SK-N-DZ (cell line): ENCODE results near the gene ARHGEF19.
A peak's percentile ranks its signal among the peaks of the same experiment; 100 is the strongest.
"Not testable (repeated sequence)": the region's sequence is repeated elsewhere in the genome, so short reads cannot be mapped to it uniquely, and the experiment has no call there.

Experiments
- DNase-seq: peaks from one replicate; pipeline ENCODE4 v3.0.0-alpha.2; 2015; ENCODE audit warnings: low spot score

ARHGEF19 gene

DNA sequence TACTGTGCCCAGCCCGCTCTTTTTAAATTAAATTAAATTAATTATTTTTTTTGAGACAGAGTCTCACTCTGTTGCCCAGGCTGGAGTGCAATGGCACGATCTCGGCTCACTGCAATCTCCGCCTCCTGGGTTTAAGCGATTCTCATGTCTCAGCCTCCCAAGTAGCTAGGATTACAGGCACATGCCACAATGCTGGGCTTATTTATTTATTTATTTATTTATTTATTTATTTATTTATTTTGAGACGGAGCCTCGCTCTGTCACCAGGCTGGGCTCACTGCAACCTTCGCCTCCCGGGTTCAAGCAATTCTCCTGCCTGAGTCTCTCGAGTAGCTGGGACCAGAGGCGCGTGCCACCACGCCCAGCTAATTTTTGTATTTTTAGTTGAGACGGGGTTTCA lies 10.3 kb upstream of the ARHGEF19 start:
- not testable (repeated sequence) for DNase-seq

DNA sequence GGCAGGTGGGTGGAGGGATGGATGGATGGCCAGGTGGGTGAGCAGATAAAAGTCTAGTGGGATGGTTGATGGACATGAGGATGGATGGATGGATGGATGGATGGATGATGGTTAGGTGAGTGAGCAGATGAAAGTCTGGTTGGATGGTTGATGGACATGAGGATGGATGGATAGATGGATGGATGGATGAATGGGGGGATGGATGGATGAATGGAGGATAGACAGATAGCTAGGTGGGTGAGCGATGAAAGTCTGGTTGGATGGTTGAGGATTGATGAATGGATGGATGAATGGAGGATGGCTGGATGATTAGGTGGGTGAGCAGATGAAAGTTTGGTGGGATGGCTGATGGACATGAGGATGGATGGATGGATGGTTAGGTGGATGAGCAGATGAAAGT lies 9.0 kb upstream of the ARHGEF19 start:
- DNase-seq = no peak

DNA sequence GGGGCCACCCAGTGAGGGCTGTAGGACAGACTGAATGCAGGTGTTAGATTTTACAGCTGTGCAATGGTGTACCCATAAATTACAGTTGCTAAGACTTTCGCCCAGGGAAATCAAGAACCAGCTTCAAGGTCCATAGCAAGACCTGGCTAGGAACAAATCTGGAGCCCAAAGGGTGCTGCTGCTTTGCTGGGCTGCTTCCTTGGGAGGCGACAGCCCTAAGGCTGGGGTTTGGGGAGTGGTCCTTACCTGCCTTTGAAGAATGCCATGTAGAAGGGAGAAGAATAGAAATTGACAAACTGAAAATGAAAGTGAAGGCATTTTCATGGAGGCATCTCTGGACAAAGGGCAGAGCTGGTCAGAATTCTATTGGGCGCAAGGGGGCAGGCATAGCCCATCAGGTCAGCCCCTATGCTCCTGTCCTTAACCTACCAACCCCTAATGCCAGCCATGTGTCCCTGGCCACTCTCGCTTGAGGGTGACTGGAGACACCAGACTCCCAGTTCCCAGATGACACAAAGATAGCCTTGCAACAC lies 7.6 kb upstream of the ARHGEF19 start:
- no peak for DNase-seq

DNA sequence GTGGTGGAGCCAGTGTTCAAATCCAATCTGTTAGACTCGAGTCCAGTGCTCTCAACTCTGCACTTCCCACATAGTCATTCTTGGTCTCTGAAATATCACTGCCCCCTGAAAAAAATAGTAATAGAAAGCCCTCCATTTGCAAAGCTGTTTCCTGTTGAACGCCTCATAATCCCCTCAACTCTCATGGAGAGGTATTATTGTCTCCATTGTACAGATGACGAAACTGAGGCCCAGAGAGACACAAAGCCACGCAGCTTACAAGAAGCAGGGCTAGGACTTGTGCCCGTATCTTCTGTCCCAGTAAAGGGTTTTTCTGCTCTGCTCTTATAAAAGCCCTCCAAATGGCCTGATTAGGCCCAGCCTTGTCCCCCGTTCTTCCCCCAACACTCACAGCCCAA lies 6.2 kb upstream of the ARHGEF19 start:
- DNase-seq = no peak

DNA sequence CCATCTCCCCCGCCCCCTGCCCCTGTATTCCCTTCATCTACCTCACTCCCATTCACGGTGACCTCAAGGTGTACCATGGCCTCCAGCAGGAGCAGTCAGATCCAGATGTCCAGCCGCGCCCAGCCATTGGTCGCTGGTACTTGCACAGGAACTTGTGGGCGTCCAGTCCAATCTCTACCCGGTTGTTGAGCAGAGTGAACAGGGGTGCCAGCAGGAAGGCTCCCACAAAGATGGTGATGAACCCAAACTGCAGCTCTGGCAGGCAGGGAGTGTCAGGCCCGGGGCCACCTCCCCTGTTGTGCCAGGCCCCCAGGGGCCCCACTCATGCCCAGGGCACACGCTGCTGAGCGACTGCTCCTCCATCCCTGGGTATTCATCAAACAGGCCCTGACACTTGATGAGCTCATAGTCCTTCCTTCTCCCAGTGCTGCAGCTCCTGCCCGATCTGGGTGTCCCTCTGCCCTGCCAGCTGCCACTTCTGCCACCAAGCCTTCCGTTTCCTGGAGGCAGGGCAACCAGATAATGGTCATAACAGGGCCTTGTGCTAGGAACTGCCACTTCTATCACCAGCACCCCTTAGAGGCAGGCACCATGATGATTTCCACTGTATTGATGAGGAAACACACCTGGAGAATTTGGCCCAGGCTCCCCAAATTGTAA lies 5.7 kb upstream of the ARHGEF19 start:
- no peak for DNase-seq

DNA sequence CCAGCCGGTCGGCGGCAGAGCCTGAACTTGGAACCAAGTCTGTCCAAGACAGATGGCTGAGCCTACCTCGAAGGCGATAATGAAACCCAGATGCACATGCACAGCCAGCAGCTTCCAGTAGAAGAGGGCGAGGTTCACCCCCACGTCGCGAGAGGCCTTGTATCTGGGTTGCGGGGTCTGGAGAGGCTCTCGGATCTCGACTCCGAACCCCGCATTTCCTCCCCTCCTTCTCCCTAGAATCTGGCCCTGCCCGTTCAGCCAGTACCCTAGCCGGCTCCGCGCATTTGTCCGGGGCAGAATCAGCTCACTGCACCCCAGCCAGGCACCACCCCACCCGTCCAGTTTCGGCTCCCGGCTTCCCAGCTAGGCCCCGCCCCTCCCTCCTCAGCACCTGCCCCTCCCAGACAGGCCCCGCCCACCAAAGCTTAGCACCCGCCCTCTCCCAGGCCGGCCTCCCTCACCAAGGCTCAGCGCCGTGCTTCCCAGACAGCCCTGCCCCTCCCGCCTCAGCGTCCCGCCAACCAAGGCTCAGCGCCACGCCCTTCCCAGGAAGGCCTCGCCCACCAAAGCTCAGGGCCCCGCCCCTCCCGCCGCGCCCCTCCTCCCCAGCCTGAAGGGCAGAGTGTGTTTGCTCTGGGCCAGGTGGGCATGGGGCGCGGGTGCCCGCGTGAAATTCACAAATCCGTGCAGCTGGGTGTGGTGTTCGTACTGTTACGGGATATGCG lies 4.8 kb upstream of the ARHGEF19 start:
- peak; percentile 85 for DNase-seq

DNA sequence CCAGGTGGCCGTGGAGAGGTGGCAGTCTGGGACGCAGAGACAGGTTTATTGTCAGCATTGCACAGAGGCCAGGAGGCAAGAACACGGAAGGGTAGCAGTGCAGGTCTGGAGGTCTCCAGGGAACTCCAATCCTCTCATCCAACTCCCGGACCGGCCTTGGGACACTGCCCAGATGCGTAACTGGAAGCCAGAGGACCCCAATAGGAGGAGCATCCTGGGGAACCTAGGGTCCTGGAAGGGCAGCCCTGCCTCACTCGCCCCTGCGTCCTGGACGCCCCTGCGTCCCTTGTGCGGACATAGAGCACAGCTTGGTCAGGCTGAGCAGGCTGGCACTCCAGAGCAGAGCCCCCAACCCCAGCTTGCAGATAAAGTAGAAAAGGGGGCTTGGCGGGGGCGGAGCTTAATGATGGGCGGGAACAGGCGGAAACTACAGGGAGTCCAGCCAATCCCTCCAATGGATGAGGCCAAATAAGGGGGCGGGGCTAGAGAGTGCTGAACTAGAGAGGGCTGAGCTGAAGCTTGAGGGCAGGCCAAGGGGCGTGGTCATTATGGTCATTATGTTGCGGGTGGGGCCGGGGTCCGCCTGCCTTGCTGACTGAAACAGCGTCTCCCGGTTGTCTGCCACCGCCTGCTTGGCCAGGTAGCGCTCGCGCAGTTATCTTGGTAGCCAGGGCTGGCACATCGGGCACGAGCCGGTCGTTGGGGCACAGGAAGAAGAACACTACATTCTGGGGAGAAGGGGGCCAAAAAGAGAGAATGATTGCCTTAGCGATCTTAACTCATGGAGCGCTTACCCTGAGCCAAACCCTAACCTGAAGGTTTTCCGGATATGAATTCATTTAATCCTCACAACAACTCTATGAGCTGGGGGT lies 3.7 kb upstream of the ARHGEF19 start:
- peak; percentile 85 for DNase-seq

DNA sequence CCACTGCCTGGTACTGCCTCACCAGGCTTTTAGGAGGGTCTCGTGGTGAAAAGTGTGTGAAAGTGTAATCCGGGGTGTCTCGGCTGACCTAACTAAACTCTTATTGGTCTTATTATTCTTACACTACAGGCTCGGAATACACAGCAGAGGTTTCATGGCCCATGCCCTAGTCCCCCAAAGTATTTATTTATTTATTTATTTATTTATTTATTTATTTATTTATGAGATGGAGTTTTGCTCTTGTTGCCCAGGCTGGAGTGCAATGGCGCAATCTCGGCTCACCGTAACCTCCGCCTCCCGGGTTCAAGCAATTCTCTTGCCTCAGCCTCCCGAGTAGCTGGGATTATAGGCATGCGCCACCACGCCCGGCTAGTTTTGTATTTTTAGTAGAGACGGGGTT lies 2.8 kb upstream of the ARHGEF19 start:
- not testable (repeated sequence) for DNase-seq

DNA sequence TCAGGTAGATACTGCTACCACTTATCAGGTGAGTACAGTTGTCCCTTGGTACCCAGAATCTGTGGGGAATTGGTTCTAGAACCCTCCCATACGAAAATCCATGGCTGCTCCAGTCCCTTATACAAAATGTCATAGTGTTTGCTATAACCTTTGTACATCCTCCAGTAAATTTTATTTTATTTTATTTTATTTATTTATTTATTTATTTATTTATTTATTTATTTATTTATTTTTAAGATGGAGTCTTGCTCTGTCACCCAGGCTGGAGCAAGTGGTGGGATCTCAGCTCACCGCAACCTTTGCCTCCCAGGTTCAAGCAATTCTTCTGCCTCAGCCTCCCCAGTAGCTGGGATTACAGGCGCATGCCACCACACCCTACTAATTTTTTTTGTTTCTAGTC lies 1.1 kb upstream of the ARHGEF19 start:
- DNase-seq = not testable (repeated sequence)

DNA sequence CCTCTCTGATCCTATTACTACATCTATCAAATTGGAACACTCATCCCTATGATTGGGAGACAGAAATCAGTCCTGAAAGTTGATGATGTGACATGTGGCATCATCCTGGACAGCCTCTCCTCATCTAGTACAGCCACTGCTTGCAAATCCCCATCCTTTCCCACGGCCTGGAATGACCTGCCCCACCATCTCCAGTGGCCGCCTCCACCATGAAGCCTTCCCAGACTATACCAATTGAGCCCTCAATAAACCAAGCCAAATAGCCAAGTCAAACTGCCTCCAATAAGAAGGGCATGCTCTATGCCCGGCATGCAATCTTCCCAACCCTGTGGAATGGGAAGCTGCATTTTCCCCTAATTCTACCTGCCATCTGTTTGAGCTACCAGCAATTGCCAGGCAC lies 561 bp upstream of the ARHGEF19 start:
- no peak for DNase-seq

DNA sequence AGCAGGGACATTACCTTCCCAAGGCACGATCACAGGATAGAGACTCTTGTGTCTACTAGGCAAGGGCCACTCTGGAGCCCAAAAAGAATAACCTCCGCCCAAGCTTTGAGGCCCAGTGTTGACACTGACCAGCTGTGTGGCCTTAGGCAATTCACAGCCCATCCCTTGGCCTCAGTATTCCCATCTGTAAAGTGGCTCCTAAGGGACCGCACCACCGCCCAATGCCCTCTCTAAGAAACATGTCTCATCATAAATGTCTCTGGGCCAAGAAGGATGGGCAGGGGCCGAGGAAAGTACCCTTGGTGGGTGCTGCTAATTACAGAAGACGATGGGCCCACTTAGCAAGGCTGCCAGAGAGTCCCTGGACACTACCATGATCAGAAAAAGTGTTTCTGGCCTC lies 628 bp downstream of the ARHGEF19 start:
- no peak for DNase-seq

DNA sequence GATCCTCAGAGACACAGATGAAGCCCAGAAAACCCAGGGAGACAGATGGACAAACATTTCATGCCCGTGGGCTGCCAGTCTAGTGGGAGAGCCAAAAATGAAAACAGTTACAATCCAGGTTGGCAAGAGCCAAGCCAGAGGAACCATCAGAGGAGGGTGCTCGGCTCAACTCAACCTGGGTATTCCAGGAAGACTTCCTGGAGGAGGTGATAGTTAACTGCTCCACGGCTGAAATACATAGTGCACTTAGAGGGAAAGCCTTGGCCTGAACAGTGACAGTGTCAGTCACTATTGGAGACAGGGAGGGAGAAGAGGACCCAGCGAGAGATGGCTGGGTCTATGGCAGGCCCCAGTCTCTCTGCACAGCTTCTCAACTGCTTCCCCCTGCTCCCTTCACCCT lies 1.9 kb downstream of the ARHGEF19 start:
- no peak for DNase-seq

DNA sequence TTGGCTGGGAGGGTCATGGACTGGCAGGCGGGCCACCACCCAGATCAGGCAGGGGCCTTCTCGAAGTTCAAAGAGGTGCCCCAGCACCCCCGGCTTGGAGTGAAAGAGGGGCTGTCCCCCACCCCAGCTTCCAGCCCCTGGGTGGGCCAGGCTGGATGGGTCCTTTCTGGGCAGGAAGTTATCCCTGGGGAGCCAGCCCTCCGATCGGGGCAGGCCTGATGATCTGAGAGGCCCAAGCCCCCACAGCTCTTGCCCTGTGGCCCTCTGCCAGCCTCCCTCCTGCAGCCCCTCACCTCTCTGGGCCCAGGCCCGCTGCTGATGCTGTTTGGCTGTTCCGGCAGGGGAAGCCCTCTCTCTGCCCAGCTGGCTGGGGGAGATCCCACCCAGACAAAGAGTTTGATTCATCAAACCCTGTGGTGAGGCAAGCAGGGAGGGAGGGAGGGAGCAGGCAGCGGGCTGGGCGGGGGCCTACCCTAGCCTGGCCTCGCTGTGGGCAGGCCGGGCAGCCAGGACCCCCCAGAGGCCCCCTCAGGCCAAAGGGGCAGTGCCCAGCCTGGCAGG lies 2.5 kb downstream of the ARHGEF19 start:
- DNase-seq = no peak

DNA sequence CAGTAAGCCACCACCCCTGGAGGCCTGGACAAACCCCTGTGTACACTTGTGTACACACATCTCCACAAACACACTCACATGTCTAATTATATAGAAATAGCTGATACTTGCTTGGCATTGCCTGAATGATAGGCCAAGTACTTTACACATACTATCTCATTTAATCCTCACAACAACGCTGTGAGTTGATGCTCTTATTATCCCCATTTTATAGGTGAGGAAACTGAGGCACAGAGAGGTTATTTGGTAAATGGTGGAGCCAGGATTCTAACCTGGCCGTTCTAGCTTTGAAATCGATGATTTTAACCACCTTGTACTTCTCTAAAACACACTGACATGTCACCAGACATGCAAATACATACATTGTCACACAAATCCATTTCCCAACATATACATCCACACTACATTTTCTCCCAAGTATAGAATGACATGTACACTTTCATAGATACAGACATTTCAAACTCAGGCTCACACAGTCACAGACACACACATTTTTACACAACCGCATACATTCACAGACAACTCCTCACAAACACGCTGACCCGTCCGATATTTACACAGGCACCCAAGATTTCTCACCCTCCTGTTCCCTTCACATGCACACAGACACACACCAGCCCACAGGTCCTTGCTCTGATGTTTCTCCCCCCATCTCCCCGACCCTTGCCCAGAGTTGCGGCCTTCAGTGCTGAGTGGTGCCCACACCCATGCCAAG lies 3.2 kb downstream of the ARHGEF19 start:
- no peak for DNase-seq

DNA sequence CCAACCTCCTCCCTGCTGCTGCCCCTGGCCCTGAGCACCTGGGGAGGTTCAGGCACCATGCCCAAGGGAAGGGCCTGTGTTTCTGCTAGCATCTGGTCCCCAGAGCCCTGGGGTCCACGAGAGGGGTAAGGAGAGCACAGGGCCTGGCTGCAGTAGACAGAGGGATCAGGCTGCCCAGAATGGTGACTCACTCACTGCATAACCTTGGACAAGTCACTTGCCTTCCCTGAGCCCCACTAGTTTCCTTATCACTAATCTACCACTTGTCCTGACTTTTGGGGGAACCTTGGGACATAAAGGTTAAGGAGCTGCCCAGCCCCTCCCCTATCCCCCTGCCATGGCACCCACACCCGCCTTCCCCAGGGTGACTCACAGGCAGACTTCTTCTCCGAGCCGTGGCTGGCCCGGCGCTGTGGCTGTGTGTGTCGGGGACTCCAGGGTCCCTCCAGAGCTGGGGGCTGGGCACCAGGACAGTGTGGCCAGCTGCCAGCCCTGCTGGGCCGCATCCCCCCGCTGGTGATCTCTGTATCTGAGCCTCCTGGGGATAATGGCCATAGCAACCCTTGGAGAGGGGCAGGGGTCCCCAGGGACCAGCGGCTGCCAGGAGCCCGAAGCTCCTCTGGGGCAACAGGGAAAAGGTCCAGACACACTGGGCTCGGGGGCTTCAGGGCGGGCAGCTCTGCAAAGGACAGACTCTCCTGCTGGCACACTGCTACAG lies 4.0 kb downstream of the ARHGEF19 start:
- no peak for DNase-seq

DNA sequence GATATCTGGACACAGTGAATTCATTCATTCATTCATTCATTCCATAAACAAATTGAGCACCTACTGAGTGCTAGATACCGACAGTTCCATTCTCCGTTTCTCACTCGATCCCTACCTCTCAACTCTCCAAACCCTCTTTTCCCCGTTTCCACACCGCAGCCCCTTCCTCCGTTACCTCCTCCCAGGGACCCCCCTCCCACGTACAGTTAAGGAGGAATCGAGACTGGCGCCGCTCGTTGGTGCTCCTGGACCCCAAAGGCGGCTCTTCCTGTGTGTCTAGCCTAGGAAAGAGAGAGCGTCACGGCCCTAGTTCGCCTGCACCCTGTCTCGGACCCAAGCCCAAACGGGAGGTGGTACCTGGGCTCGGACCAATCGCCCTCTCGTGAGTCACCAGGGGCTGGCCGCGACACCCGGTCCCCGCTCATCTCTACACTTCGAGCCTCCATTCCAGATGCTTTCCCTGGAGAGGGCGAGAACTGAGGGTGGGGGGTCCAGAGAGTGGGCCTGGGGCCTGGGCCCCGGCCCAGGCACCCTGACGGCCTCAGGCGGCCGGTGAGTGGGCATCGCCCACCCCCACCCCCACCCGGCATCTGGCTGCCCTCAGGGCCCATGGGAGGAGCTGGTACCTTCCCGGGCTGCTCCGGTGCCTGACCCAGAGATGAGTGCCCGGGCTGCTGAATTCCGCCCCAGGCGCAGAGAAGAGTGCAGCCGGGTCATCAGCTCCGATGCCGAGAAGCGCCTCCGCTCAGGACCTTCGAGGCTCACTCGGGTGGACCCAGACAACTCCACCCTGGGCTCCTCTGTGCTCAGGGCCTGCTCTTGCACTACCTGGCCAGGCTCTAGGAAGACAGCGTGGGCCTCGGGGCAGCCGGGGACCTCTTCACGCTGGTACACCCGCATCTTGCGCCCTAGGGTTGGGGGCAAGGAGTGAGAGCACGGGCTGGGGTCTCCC lies 4.9 kb downstream of the ARHGEF19 start:
- no peak for DNase-seq

DNA sequence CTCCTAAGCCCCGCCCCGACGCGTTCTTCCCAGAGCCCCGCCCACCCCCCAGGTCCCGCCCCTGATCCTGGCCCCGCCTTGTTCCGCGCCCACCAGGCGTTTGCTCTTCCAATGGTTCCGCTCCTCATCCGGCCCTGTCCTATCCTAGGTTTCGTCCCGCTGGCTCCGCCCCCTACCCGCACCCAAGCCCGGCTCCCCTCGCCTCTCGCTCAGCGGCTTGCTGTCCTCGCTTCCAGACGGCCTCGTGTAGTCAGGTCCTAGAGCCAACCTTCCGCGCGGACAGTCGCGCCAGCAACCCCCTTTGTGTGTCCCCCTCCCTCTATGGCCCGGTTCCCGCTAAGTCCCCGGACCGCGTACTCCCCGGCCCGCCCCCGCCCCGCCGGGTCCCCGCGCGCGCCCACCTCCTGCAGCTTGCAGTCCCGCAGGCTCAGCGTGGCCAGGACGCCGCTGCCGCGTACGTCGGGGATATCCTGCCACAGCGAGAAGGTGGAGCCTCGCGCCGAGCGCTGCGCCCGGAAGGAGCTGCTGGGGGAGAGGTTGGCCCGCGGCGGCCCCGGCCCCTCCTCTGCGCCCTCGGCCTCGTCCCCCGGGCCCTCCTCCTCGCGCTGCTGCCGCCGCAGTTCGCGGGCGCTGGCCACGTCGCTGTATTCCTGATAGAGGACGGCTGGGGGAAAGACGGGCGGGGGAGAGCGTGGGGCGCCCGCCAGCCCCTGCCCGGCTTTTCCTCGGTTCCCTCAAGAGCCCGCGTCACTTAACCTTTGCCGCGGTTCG lies 5.7 kb downstream of the ARHGEF19 start:
- DNase-seq = peak; percentile 93

DNA sequence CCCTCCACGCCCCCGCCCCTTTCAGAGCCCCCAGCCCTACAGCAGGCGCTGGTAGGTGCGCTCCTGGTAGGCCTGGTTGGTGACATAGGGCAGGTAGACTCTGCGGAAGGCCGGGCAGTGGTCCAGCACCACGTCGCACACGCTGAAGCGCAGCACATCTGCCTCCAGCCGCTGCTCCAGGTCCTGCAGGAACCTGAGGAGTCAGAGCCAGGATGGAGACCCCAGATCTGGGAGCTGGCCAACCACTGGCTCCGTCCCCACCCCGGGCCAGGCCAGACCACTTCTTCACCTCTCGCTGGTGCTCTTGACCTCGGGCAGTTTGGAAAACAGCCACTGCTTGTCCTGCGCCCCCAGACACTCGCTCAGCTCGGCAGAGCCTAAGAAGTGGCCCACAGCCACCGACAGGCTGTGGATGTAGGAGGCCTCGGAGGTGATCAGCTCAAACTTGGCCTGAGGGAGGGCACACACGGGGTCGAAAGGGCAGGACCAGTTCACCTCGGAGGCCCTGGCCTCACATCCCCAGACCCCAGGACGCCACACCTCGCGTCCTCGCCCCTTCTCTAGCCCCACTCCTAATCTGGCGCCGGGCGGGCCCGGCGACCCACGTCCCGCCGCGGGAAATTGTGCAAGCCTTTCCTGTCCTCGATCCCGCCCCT lies 6.4 kb downstream of the ARHGEF19 start:
- DNase-seq = no peak
